SK-N-SH (cell line): Measurements from ENCODE around the gene CACNA1A. TPM values are rescaled to one million over a fixed set of nuclear protein-coding genes. Genes with fewer than 3 reads are reported as not detected.

Experiments used
- CTCF ChIA-PET: fragments of 300-600, 350-600 bp; formaldehyde crosslinking; extraction: SDS; loops from one replicate; lab custom pipeline; 2021; lab: Yijun Ruan, JAX
- POLR2A ChIA-PET: fragments of 350-600 bp; sonication (Branson Sonifier 250); formaldehyde crosslinking; extraction: SDS; loops from one replicate; lab custom pipeline; 2020; ENCODE audit warnings: antibody characterized with exemption, inconsistent platforms; lab: Yijun Ruan, JAX
- DNase-seq: peaks from one replicate; pipeline ENCODE4 v3.0.0; 2012
- H2AFZ ChIP-seq: fragments of 200-600 bp; sonication (generic); 2 replicates; pipeline ENCODE4 v1.8.1; 2016; ENCODE audit warnings: antibody characterized with exemption, mild to moderate bottlenecking, low read depth
- H3F3A ChIP-seq: fragments of 200-600 bp; sonication (generic); replicated peaks from 2 replicates; pipeline ENCODE3; 2016; ENCODE audit warnings: antibody characterized with exemption, mild to moderate bottlenecking; ENCODE audit not compliant: insufficient read depth
- H3K27ac ChIP-seq, 2 experiments: fragments of 200-500 bp in 1 of 2; fragments of 200-600 bp in 1 of 2; sonication (Bioruptor generic) in 1 of 2; sonication (generic), shearing (Covaris generic) in 1 of 2; 2 replicates each; pipeline versions ENCODE4 v1.5.1 to v1.6.1; 2014 to 2016; ENCODE audit warnings: low read depth in 2 of 2, inconsistent platforms in 1 of 2, low read length in 1 of 2, mild to moderate bottlenecking in 1 of 2, mixed read lengths in 1 of 2
- H3K27me3 ChIP-seq: fragments of 200-600 bp; sonication (generic), shearing (Covaris generic); 2 replicates; pipeline ENCODE4 v1.6.1; 2016; ENCODE audit warnings: mixed run types; ENCODE audit not compliant: insufficient read depth
- H3K36me3 ChIP-seq, 2 experiments: fragments of 200-500 bp in 1 of 2; fragments of 200-600 bp in 1 of 2; sonication (Bioruptor generic) in 1 of 2; sonication (generic) in 1 of 2; replicated peaks in 1 of 2; 2 replicates each; pipeline versions ENCODE3 to v1.5.1; 2014 to 2016; ENCODE audit warnings: low read length in 1 of 2, mild to moderate bottlenecking in 1 of 2; ENCODE audit not compliant: insufficient read depth in 2 of 2, control insufficient read depth in 1 of 2
- H3K4me1 ChIP-seq, 2 experiments: fragments of 200-500 bp in 1 of 2; fragments of 200-600 bp in 1 of 2; sonication (Bioruptor generic) in 1 of 2; sonication (generic), shearing (Covaris generic) in 1 of 2; 2 replicates each; pipeline versions ENCODE4 v1.5.1 to v1.6.1; 2014 to 2016; ENCODE audit warnings: low read depth in 1 of 2, low read length in 1 of 2, mixed run types in 1 of 2; ENCODE audit not compliant: insufficient read depth in 2 of 2, control insufficient read depth in 1 of 2
- H3K4me2 ChIP-seq: fragments of 200-600 bp; sonication (generic), shearing (Covaris generic); 2 replicates; pipeline ENCODE4 v1.6.1; 2017; ENCODE audit warnings: mixed run types
- H3K4me3 ChIP-seq, 2 experiments: fragments of 200-500 bp in 1 of 2; fragments of 200-600 bp in 1 of 2; sonication (Bioruptor generic) in 1 of 2; sonication (generic), shearing (Covaris generic) in 1 of 2; 2 replicates each; pipeline versions ENCODE4 v1.5.1 to v1.8.1; 2014 to 2016; ENCODE audit warnings: low read depth in 2 of 2, inconsistent platforms in 1 of 2, low read length in 1 of 2, mild to moderate bottlenecking in 1 of 2, mixed read lengths in 1 of 2, moderate library complexity in 1 of 2
- H3K79me2 ChIP-seq: fragments of 200-600 bp; sonication (generic); 2 replicates; pipeline ENCODE4 v1.8.1; 2017; ENCODE audit warnings: mild to moderate bottlenecking; ENCODE audit not compliant: insufficient read depth
- H3K9ac ChIP-seq: fragments of 200-600 bp; sonication (generic); 2 replicates; pipeline ENCODE4 v1.6.1; 2017; ENCODE audit warnings: mixed run types
- H3K9me2 ChIP-seq: fragments of 200-600 bp; sonication (generic); 2 replicates; pipeline ENCODE4 v1.6.1; 2017; ENCODE audit warnings: mixed run types
- H3K9me3 ChIP-seq: fragments of 200-600 bp; sonication (generic); 2 replicates; pipeline ENCODE4 v1.6.1; 2017; ENCODE audit warnings: mixed run types, mild to moderate bottlenecking, moderate library complexity
- H4K20me1 ChIP-seq: fragments of 200-600 bp; sonication (generic); 2 replicates; pipeline ENCODE4 v1.6.1; 2017; ENCODE audit warnings: mild to moderate bottlenecking, mixed run types; ENCODE audit not compliant: insufficient read depth
- CHD2 ChIP-seq: fragments of 150-350 bp; IDR thresholded peaks from 2 replicates; pipeline ENCODE4 v1.6.1; 2018; ENCODE audit warnings: low read length; ENCODE audit not compliant: partially characterized antibody
- CTCF ChIP-seq: fragments of 200-600 bp; sonication (generic); IDR thresholded peaks from 2 replicates; pipeline ENCODE4 v1.6.1; 2017; ENCODE audit warnings: antibody characterized with exemption, mild to moderate bottlenecking, moderate library complexity
- ELF1 ChIP-seq: IDR thresholded peaks from 2 replicates; pipeline ENCODE4 v1.4.0; 2012
- EP300 ChIP-seq, 2 experiments: IDR thresholded peaks; 2 replicates each; pipeline versions ENCODE4 v1.4.0 to v1.6.1; 2012; ENCODE audit warnings: borderline replicate concordance in 1 of 2, low read depth in 1 of 2, low read length in 1 of 2
- EZH2phosphoT487 ChIP-seq: fragments of 200-600 bp; sonication (generic); IDR thresholded peaks from 2 replicates; pipeline ENCODE4 v1.6.1; 2017; ENCODE audit warnings: low read depth, mixed run types, mild to moderate bottlenecking, antibody characterized with exemption, moderate library complexity, borderline replicate concordance
- FOXJ3 ChIP-seq: sonication (generic); formaldehyde crosslinking; IDR thresholded peaks from 2 replicates; pipeline ENCODE4 v1.5.1; 2020; ENCODE audit warnings: mild to moderate bottlenecking, missing genetic modification reagents
- GABPA ChIP-seq: IDR thresholded peaks from 2 replicates; pipeline ENCODE4 v1.4.0; 2012; ENCODE audit warnings: low read depth, mild to moderate bottlenecking
- IRF3 ChIP-seq: fragments of 150-350 bp; IDR thresholded peaks from 2 replicates; pipeline ENCODE4 v1.6.1; 2016; ENCODE audit warnings: mild to moderate bottlenecking, low read depth, low read length
- MAX ChIP-seq: IDR thresholded peaks from 2 replicates; pipeline ENCODE4 v1.4.0; 2012; ENCODE audit warnings: low read depth
- MXI1 ChIP-seq: IDR thresholded peaks from 2 replicates; pipeline ENCODE4 v1.6.1; 2012; ENCODE audit warnings: mild to moderate bottlenecking, low read depth, low read length, improper control_type of control experiment
- NFIC ChIP-seq: IDR thresholded peaks from 2 replicates; pipeline ENCODE4 v1.4.0; 2012; ENCODE audit warnings: borderline replicate concordance
- NRF1 ChIP-seq: IDR thresholded peaks from 2 replicates; pipeline ENCODE4 v1.6.1; 2012; ENCODE audit warnings: low read depth, mild to moderate bottlenecking, low read length
- RCOR1 ChIP-seq: fragments of 150-350 bp; IDR thresholded peaks from 2 replicates; pipeline ENCODE4 v1.6.1; 2017; ENCODE audit warnings: antibody characterized with exemption, low read length
- RFX5 ChIP-seq: IDR thresholded peaks from 2 replicates; pipeline ENCODE4 v1.6.1; 2012; ENCODE audit warnings: mild to moderate bottlenecking, improper control_type of control experiment, low read length
- SIN3A ChIP-seq: IDR thresholded peaks from 2 replicates; pipeline ENCODE4 v1.6.1; 2012; ENCODE audit warnings: low read depth, mild to moderate bottlenecking, low read length, moderate library complexity, borderline replicate concordance
- SMC3 ChIP-seq: IDR thresholded peaks from 2 replicates; pipeline ENCODE4 v1.6.1; 2012; ENCODE audit warnings: low read depth, low read length, improper control_type of control experiment
- TAF1 ChIP-seq: IDR thresholded peaks from 2 replicates; pipeline ENCODE4 v1.6.1; 2012; ENCODE audit warnings: low read depth, mild to moderate bottlenecking, low read length, moderate library complexity, borderline replicate concordance
- TEAD4 ChIP-seq: IDR thresholded peaks from 2 replicates; pipeline ENCODE4 v1.4.0; 2012; ENCODE audit warnings: mild to moderate bottlenecking, borderline replicate concordance; ENCODE audit not compliant: insufficient read depth
- YY1 ChIP-seq: IDR thresholded peaks from 2 replicates; pipeline ENCODE4 v1.4.0; 2012; ENCODE audit warnings: low read depth, mild to moderate bottlenecking
- ZBTB33 ChIP-seq: IDR thresholded peaks from 2 replicates; pipeline ENCODE4 v1.4.0; 2012; ENCODE audit warnings: low read depth, borderline replicate concordance
- WGBS: methylation state at CpG from one replicate; pipeline ENCODE4 v1.1.6; 2017; ENCODE audit warnings: low lambda C conversion rate; 5-methylcytosine and 5-hydroxymethylcytosine counted together
- polyA plus RNA-seq, 3 experiments: library from polyadenylated mRNA; depleted of rRNA; stranded (reverse); fragments of >200 nt; gene quantifications; 2 replicates each; pipeline ENCODE4 v1.2.3, GENCODE V29; 2012

Gene CACNA1A
- polyA plus RNA-seq, 1 of the 3 experiments (the other 2 are of a cell fraction) = 1.3 TPM

GRCh38 chr19:13343514-13343913, 162.8 kb downstream of the CACNA1A start (continued):
- TF ChIP-seq ZBTB33 (no peak), RCOR1 (no peak), CHD2 (no peak), NFIC (no peak)

- ChIA-PET POLR2A (no interaction called here), CTCF (no interaction called here)
These were observed 163.6 kb downstream of the CACNA1A start for GRCh38 chr19:13342672-13343071.

GRCh38 chr19:13339869-13340268, 166.4 kb downstream of the CACNA1A start:
- H3K36me3 ChIP-seq = no peaks in the 10 kb centered on the region
- peaks cover 3% of the 10 kb centered on the region; the same call in 1 of the 2 replicates for H3K27me3 ChIP-seq
- no peaks in the 10 kb centered on the region for H3K4me1 ChIP-seq
- no peak overlapping the region for H3K9ac ChIP-seq
- POLR2A ChIA-PET = no interaction called here
- H2AFZ ChIP-seq = no peak overlapping the region
- H3K4me2 ChIP-seq = no peak overlapping the region
- no peaks in the 10 kb centered on the region for H3K9me3 ChIP-seq
- no peaks in the 10 kb centered on the region for H3K79me2 ChIP-seq
- no peaks in the 10 kb centered on the region for H4K20me1 ChIP-seq
- CTCF ChIA-PET = no interaction called here
- 3% methylated on average over 13 of the region's 13 CpGs for WGBS
- H3K27ac ChIP-seq = no peak overlapping the region
- H3K4me3 ChIP-seq = no peak overlapping the region
- DNase-seq = no peak
- no peaks in the 10 kb centered on the region for H3F3A ChIP-seq
- H3K9me2 ChIP-seq = no peaks in the 10 kb centered on the region
- TF ChIP-seq YY1 = no peak
- TF ChIP-seq NRF1 = no peak
- TF ChIP-seq TEAD4 = no peak
- no peak for TF ChIP-seq MXI1
- no peak for TF ChIP-seq ELF1
- TF ChIP-seq TAF1 = no peak
- TF ChIP-seq EP300 (IDR thresholded peaks at IDR 0.05; ENCODE audit: borderline replicate concordance in 1 of 2, low read depth in 1 of 2, low read length in 1 of 2) = no peak
- TF ChIP-seq MAX = no peak
- TF ChIP-seq IRF3 = no peak
- TF ChIP-seq RFX5 = no peak
- TF ChIP-seq CHD2 = no peak
- no peak for TF ChIP-seq GABPA

More at GRCh38 chr19:13342672-13343071, 163.6 kb downstream of the CACNA1A start:
- H2AFZ ChIP-seq = no peak overlapping the region
- H3K27ac ChIP-seq = no peak overlapping the region
- no peaks in the 10 kb centered on the region for H3K9me3 ChIP-seq
- no peaks in the 10 kb centered on the region for H3K36me3 ChIP-seq
- H3K9me2 ChIP-seq = no peaks in the 10 kb centered on the region
- no peaks in the 10 kb centered on the region for H3F3A ChIP-seq
- WGBS = 2% methylated on average over 2 of the region's 2 CpGs
- H4K20me1 ChIP-seq = no peaks in the 10 kb centered on the region
- H3K79me2 ChIP-seq = no peaks in the 10 kb centered on the region
- TF ChIP-seq SMC3 = no peak
- TF ChIP-seq CTCF = no peak
- TF ChIP-seq SIN3A = no peak
- no peak for TF ChIP-seq FOXJ3 (CRISPR knock-in tag)
- no peak for TF ChIP-seq EP300 (IDR thresholded peaks at IDR 0.05; ENCODE audit: borderline replicate concordance in 1 of 2, low read depth in 1 of 2, low read length in 1 of 2)
- TF ChIP-seq EZH2phosphoT487 = no peak
- no peak overlapping the region for H3K4me2 ChIP-seq
- no peaks in the 10 kb centered on the region for H3K4me1 ChIP-seq
- no peak for DNase-seq
- H3K9ac ChIP-seq = no peak overlapping the region
- H3K27me3 ChIP-seq = no peaks in the 10 kb centered on the region; the same call in 1 of the 2 replicates
- H3K4me3 ChIP-seq = no peak overlapping the region
